GM12878 (cell line): Measurements from ENCODE around the gene DHPS. TPM values are rescaled to one million over a fixed set of nuclear protein-coding genes. Genes with fewer than 3 reads are reported as not detected.

Experiments used
- ATAC-seq: fragments of 200-7000 bp; cut with Tn5 transposase; 3 replicates; pipeline ENCODE4 v1.9.1; 2020; ENCODE audit warnings: mild to moderate bottlenecking, moderate library complexity
- BruUV-seq: library from RNA; stranded (reverse); fragments of 400-500 nt; replicated peaks from 2 replicates; lab custom pipeline; 2021; lab: Mats Ljungman, UMichigan
- CTCF ChIA-PET: fragments of 300-600 bp; sonication (Branson Sonifier 250); formaldehyde crosslinking; extraction: SDS; loops from one replicate; lab custom pipeline; 2021; ENCODE audit warnings: inconsistent platforms; lab: Yijun Ruan, JAX
- POLR2A ChIA-PET: fragments of 350-600 bp; formaldehyde crosslinking; extraction: SDS; loops from one replicate; lab custom pipeline; 2021; ENCODE audit warnings: inconsistent platforms; lab: Charles Lee
- RAD21 ChIA-PET: fragments of 300-600 bp; sonication (Branson Sonifier 250); formaldehyde crosslinking; loops from one replicate; lab custom pipeline; 2023; ENCODE audit warnings: antibody characterized with exemption; ENCODE audit not compliant: unreplicated experiment; lab: Charles Lee
- SMC1A ChIA-PET: fragments of 300-600 bp; sonication (Branson Sonifier 250); formaldehyde crosslinking; loops from one replicate; lab custom pipeline; 2023; ENCODE audit not compliant: unreplicated experiment, uncharacterized antibody; lab: Charles Lee
- DNase-seq: peaks from one replicate; pipeline ENCODE4 v3.0.0-alpha.2; 2011; ENCODE audit warnings: low read depth, low spot score
- FAIRE-seq: peaks from 3 replicates; lab custom pipeline; 2011; peaks lifted over from hg19 to GRCh38; lab: Jason Lieb, UNC
- H2AFZ ChIP-seq: 2 replicates; pipeline ENCODE4 v1.6.0; 2011; ENCODE audit warnings: low read depth, low read length, control low read depth; ENCODE audit not compliant: control insufficient read depth
- H3K27ac ChIP-seq: 2 replicates; pipeline ENCODE4 v1.5.1; 2011; ENCODE audit warnings: control low read depth; ENCODE audit not compliant: control insufficient read depth, insufficient read depth
- H3K27me3 ChIP-seq, 2 experiments: replicated peaks in 1 of 2; 2 replicates each; pipeline versions ENCODE4 v1.6.0 to v1.6.1; 2011; ENCODE audit warnings: low read length in 1 of 2; ENCODE audit not compliant: control insufficient read depth in 2 of 2, insufficient read depth in 2 of 2
- H3K36me3 ChIP-seq, 2 experiments: 2 replicates each; pipeline ENCODE4 v1.5.1; 2011; ENCODE audit warnings: low read length in 1 of 2; ENCODE audit not compliant: control insufficient read depth in 2 of 2, insufficient read depth in 2 of 2
- H3K4me1 ChIP-seq: 2 replicates; pipeline ENCODE4 v1.6.1; 2011; ENCODE audit warnings: mild to moderate bottlenecking, low read length, moderate library complexity, mixed read lengths; ENCODE audit not compliant: control insufficient read depth, insufficient read depth
- H3K4me2 ChIP-seq: 2 replicates; pipeline ENCODE4 v1.6.0; 2011; ENCODE audit warnings: control low read depth; ENCODE audit not compliant: control insufficient read depth, insufficient read depth
- H3K4me3 ChIP-seq: fragments of 200-600 bp; sonication (generic); 2 replicates; pipeline ENCODE4 v1.5.1; 2016
- H3K79me2 ChIP-seq: 2 replicates; pipeline ENCODE4 v1.6.0; 2011; ENCODE audit warnings: low read length; ENCODE audit not compliant: control insufficient read depth, insufficient read depth
- H3K9ac ChIP-seq: 2 replicates; pipeline ENCODE4 v1.8.0; 2011; ENCODE audit warnings: low read length, control low read depth, mixed read lengths; ENCODE audit not compliant: control insufficient read depth, insufficient read depth
- H3K9me3 ChIP-seq: replicated peaks from 3 replicates; pipeline ENCODE4 v1.5.1; 2011; ENCODE audit warnings: mild to moderate bottlenecking, low read length; ENCODE audit not compliant: control insufficient read depth, insufficient read depth
- H4K20me1 ChIP-seq: 2 replicates; pipeline ENCODE4 v1.6.0; 2011; ENCODE audit not compliant: control insufficient read depth, insufficient read depth
- ASH2L ChIP-seq: fragments of 300-600, 200-600 bp; sonication (generic); IDR thresholded peaks from 2 replicates; pipeline ENCODE4 v1.6.1; 2017; ENCODE audit warnings: low read depth, mild to moderate bottlenecking, borderline replicate concordance
- BCL11A ChIP-seq: IDR thresholded peaks from 2 replicates; pipeline ENCODE4 v1.6.1; 2011; ENCODE audit warnings: low read depth, low read length
- CHD2 ChIP-seq: IDR thresholded peaks from 2 replicates; pipeline ENCODE4 v1.6.1; 2011; ENCODE audit warnings: low read depth, low read length, improper control_type of control experiment, borderline replicate concordance
- DPF2 ChIP-seq: fragments of 450-650 bp; IDR thresholded peaks from 2 replicates; pipeline ENCODE4 v1.6.1; 2017; ENCODE audit warnings: mild to moderate bottlenecking
- EZH2 ChIP-seq: IDR thresholded peaks from 2 replicates; pipeline ENCODE4 v1.6.1; 2012; ENCODE audit warnings: low read depth, mild to moderate bottlenecking, control low read depth, inconsistent platforms, low read length, borderline replicate concordance; ENCODE audit not compliant: control insufficient read depth
- HDAC6 ChIP-seq: fragments of 200-600 bp; sonication (generic); IDR thresholded peaks from one replicate; pipeline ENCODE4 v1.8.0; 2017; ENCODE audit warnings: antibody characterized with exemption; ENCODE audit not compliant: unreplicated experiment
- IKZF1 ChIP-seq: fragments of 450-650 bp; conservative IDR thresholded peaks from 2 replicates; pipeline ENCODE4 v1.6.1; 2017; ENCODE audit warnings: antibody characterized with exemption, mild to moderate bottlenecking
- IKZF2 ChIP-seq, 2 experiments: fragments of 450-650 bp; IDR thresholded peaks; 2 replicates each; pipeline ENCODE4 v1.6.1; 2017; ENCODE audit warnings: mild to moderate bottlenecking in 2 of 2, moderate library complexity in 2 of 2
- KLF5 ChIP-seq: fragments of 450-650 bp; IDR thresholded peaks from 2 replicates; pipeline ENCODE4 v1.6.1; 2014; ENCODE audit warnings: mild to moderate bottlenecking; ENCODE audit not compliant: partially characterized antibody
- MAX ChIP-seq: IDR thresholded peaks from 2 replicates; pipeline ENCODE4 v1.6.1; 2012; ENCODE audit warnings: low read depth, low read length, improper control_type of control experiment
- NBN ChIP-seq: fragments of 450-650 bp; IDR thresholded peaks from 2 replicates; pipeline ENCODE4 v1.6.1; 2016
- PBX3 ChIP-seq: IDR thresholded peaks from 2 replicates; pipeline ENCODE4 v1.6.1; 2011; ENCODE audit warnings: mild to moderate bottlenecking, low read depth, low read length, moderate library complexity; ENCODE audit not compliant: insufficient replicate concordance
- SIN3A ChIP-seq: IDR thresholded peaks from 2 replicates; pipeline ENCODE4 v1.6.1; 2012; ENCODE audit warnings: low read depth, low read length, improper control_type of control experiment
- SMAD5 ChIP-seq: IDR thresholded peaks from 2 replicates; pipeline ENCODE4 v1.6.1; 2016; ENCODE audit warnings: antibody characterized with exemption, low read depth
- TCF12 ChIP-seq: IDR thresholded peaks from 2 replicates; pipeline ENCODE4 v1.6.1; 2011; ENCODE audit warnings: low read depth, mild to moderate bottlenecking, low read length
- ZNF207 ChIP-seq: fragments of 450-650 bp; IDR thresholded peaks from 2 replicates; pipeline ENCODE4 v1.6.1; 2014; ENCODE audit warnings: antibody characterized with exemption, mild to moderate bottlenecking, borderline replicate concordance
- ZNF687 ChIP-seq: fragments of 450-650 bp; IDR thresholded peaks from 2 replicates; pipeline ENCODE4 v1.6.1; 2017; ENCODE audit warnings: mild to moderate bottlenecking, moderate library complexity
- ZZZ3 ChIP-seq: IDR thresholded peaks from 2 replicates; pipeline ENCODE4 v1.6.1; 2011; ENCODE audit warnings: low read depth; ENCODE audit not compliant: control insufficient read depth, insufficient read length
- WGBS: methylation state at CpG from one replicate; pipeline ENCODE4 v1.1.6; 2016; ENCODE audit warnings: low lambda C conversion rate; ENCODE audit not compliant: insufficient replicate concordance, insufficient coverage; ENCODE audit errors: missing lambda C conversion rate; 5-methylcytosine and 5-hydroxymethylcytosine counted together
- in situ Hi-C: fragments of 300-500 bp; cut with MboI; formaldehyde crosslinking; loops from 9 replicates; pipeline ENCODE4 v1.14.3; 2018; ENCODE audit warnings: mixed read lengths
- intact Hi-C: fragments of 100-400 bp; cut with micrococcal nuclease; formaldehyde crosslinking; loops from one replicate; pipeline ENCODE4 v1.14.2; 2022; ENCODE audit not compliant: unreplicated experiment
- polyA plus RNA-seq, 11 experiments: library from polyadenylated mRNA; depleted of rRNA in 4 of 11; unstranded in 6 of 11; stranded (reverse) in 5 of 11; fragments of >200 nt; fragmentation: Nextera tagmentation in 4 of 11; fragmentation: Illumina TruSeq in 1 of 11; extraction: Ambion mirVana in 4 of 11; extraction: Trizol in 1 of 11; gene quantifications; 1 replicate in 1 of 11; 2 replicates in 10 of 11; pipeline versions ENCODE4 v1.2.1 to v1.2.3, GENCODE V29; 2011 to 2016; ENCODE audit warnings: inconsistent platforms in 2 of 11, missing spikeins in 2 of 11, low read depth in 1 of 11
- total RNA-seq, 4 experiments: library from RNA; depleted of rRNA in 3 of 4; stranded (reverse); fragments of >200 nt in 3 of 4; fragmentation: Illumina TruSeq in 1 of 4; extraction: Trizol in 1 of 4; gene quantifications; 2 replicates each; pipeline versions ENCODE4 v1.2.1 to v1.2.3, GENCODE V29; 2013 to 2021

The DHPS gene
- total and polyA plus RNA-seq, 10 of the 15 experiments (the other 5 are each of a cell fraction or from before 2014, with no cell fraction given) = 36.4 to 104 (median 83.4) TPM

GRCh38 chr19:12649941-12650340 is 31.7 kb downstream of the DHPS start:
- no peak for FAIRE-seq
- Histone ChIP-seq H4K20me1 (no peaks in the 10 kb centered on the region), H3K36me3 (peaks cover 6 to 11% of the 10 kb centered on the region in 2 experiments; a peak in 3 of 4 replicates), H2AFZ (no peak overlapping the region), H3K4me3 (no peak overlapping the region), H3K9me3 (no peaks in the 10 kb centered on the region; the same call in 2 of the 3 replicates), H3K9ac (no peak overlapping the region), H3K27me3 (no peaks in the 10 kb centered on the region), H3K79me2 (no peaks in the 10 kb centered on the region), H3K27ac (no peak overlapping the region), H3K4me1 (no peaks in the 10 kb centered on the region), H3K4me2 (no peak overlapping the region)
- no peak for ATAC-seq
- ChIA-PET POLR2A (no interaction called here), RAD21 (no interaction called here), SMC1A (no interaction called here), CTCF (no interaction called here)
- WGBS = 98% methylated on average over 10 of the region's 10 CpGs
- intact Hi-C loops = no loop called here
- DNase-seq = no peak
- BruUV-seq = no TSS peak
- in situ Hi-C loops = no loop called here
- TF ChIP-seq CHD2 (no peak), IKZF1 (no peak), BCL11A (no peak), ZZZ3 (no peak), SIN3A (no peak), EZH2 (no peak), TCF12 (no peak), MAX (no peak), PBX3 (no peak), SMAD5 (no peak), IKZF2 (IDR thresholded peaks at IDR 0.05) (no peak), ZNF687 (no peak), DPF2 (no peak), ASH2L (no peak), KLF5 (no peak), HDAC6 (no peak), ZNF207 (no peak), NBN (no peak)
